ENCODE data around the gene MKKS.
"Not testable (repeated sequence)": the region's sequence is repeated elsewhere in the genome, so short reads cannot be mapped to it uniquely, and the experiment has no call there.

MKKS gene

DNA sequence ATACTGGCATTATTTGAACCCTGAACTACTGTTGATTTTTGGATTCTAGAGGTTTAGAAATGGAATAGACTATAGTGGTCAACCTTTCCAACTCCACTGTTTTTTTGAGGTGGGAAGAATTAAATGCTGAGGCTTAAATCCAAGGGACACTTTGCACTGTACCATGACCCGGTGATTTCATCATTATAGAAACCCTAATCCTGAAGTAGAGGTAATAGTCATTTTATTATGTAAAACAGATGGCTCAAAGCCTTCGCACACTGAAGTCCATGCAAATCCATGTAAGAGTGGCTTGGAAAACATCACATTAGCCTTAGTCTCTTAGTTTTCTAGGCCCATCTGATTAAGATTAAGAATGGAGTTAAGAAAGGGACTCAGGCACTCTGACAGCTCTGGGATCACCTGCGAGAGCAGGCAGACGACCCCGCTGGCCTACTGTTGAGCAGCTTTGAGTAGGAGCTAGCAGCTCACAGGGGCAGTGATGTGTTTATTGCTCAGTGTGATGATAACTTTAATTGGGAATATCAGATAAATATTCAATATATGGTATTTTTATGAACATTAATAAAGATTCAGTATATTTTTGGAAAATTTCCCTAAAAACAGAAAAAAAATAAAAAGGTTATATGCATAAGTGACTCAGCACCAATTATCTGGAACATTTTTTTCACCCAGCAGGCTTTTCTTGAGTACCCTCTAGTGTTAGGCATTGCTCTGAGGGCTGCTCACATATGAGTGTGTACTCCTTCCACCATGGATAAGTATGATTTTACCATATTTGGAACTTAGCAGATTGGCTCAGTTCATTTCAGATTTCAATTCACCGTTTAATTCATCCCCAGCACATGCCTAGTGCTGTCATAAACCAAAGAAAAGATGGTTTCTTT is 14.5 kb upstream of the MKKS start:
- no peak for DNase-seq

DNA sequence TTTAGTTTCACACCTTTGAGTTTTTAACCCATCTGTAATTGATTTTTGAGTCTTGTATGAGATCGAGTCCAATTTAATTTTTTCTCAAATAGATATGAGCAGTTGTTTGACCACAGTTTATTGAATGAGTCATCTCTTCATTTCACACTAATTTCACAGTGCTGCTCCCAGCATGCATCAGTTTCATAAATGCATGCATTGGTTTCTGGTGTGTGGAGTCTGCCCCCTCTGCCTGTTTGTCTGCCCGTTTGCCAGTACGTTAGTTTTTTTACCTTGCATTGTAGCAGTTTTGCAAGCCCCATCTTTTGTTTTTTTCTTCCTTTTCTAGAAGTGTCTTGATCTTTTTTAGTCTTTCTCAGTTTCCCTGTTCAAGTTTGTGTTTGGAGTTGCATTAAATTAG is 13.0 kb upstream of the MKKS start:
- DNase-seq: peak; percentile 9

DNA sequence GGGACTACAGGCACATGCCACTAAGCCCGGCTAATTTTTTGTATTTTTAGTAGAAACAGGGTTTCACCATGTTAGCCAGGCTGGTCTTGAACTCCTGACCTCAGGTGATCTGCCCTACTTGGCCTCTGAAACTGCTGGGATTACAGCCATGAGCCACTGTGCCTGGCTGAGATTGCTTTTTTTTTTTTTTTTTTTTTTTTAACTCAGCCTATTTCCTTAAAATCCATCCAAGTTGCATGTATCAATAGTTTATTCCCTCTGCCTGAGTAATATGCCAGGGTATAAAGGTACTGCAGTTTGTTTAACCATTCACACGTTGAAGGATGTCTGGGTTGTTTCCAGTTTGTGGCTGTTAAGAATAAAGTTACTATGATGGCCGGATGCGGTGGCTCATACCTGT is 11.7 kb upstream of the MKKS start:
- no peak for DNase-seq

DNA sequence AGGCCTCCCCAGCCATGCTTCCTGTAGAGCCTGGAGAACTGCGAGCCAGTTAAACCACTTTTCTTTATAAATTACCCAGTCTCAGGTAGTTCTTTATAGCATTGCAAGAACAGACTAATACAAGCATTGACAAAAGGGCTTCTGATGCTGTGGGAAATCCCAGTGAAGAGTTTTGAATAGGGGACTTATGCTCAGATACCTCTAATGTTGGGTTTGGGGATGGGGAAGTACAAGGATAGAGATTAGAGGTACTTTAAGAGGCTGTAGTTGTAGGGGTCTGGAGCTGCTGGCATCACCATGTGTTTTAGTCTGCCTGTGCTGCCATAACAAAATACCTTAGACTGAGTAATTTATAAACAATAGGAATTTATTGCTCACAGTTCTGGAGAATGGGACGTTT is 9.9 kb upstream of the MKKS start:
- DNase-seq: no peak

DNA sequence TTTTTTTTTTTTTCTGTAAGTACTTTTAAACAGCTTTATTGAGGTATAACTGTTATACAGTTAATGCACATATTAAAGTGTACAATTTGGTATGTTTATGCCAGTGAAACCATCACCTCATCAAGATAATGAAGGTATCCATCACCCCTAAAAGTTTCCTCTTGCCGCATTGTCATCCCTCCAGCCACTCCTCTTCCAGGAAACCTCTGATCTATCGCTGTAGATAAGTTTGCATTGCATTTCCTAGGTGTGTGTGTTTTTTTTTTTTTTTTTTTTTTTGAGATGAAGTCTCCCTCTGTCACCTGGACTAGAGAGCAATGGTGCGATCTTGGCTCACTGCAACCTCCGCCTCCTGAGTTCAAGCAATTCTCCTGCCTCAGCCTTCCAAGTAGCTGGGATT is 4.2 kb upstream of the MKKS start:
- DNase-seq: no peak

DNA sequence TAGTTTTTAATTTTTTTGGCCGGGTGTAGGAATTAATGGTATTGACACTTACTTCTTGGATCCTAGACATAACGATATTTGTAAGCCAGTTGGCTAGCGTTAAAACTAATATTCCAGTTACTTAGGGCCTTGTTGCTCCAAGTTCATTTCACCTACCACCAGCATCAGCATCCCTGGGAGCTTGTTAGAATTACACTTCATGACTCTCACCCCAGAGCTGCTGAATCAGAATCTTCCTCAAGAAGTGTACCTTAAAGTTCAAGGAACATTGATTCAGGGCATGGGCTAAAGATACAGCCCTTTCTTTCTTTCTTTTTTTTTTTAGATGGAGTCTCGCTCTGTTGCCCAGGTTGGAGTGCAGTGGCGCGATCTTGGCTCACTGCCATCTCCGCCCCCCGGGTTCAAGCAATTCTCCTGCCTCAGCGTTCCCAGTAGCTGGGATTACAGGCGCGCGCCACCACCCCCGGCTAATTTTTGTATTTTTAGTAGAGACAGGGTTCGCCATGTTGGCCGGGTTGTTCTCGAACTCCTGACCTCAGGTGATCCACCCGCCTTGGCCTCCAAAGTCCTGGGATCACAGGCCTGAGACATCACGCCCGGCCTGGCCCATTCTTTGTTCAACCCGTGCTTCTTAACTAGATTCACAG is 2.2 kb upstream of the MKKS start:
- no peak for DNase-seq

DNA sequence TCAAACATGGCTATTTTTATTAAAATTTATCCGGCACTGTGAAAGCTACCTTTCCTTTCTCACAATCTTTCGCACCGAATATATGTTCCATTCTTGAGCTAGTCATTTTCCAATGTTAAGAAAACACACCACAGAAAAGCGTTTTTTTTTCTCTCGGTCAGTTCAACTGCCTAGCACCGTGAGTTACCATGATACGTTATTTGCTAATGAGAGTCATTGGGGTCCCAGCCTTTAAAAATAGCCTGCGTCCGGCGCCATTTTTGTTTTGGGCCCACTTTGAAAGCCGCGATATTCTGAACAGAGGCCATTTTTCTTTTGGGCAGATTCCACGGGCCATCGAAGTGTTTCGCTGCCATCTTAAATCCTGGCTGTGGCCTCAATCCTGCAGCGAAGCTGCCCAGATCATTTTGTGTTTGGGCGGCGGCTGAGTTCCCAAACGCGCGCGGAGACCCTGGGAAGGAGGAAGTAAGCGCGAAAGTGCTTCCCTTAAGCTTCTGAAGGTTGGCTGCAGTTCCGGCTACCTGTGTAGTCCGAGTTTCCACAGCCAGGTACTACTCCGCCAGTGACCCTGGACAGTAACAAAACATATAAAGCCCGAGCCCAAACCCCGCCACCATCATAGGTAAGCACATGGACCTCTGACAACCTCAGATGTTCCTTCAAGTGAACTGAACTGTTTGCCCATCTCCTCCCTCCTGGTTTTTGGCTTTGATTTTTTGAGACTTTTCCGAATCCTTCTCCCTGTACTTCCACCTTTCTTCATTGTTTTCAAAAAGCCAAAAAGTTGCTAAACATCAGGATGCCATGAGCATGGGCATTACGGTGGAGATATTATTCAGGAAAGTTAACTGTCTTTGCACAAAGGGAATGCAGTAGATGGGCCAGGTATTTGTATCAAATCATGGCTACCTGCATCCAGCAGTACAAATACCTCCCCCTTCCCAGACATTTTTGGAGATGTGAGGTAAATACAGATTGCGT is 1.1 kb upstream of the MKKS start, which contains the start of gene SLX4IP:
Gene SLX4IP (plus strand): TSS at position 474 of the 981 bp plus-strand sequence. CDS start 22,900 bp downstream, outside the sequence.
- DNase-seq: peak; percentile 94

DNA sequence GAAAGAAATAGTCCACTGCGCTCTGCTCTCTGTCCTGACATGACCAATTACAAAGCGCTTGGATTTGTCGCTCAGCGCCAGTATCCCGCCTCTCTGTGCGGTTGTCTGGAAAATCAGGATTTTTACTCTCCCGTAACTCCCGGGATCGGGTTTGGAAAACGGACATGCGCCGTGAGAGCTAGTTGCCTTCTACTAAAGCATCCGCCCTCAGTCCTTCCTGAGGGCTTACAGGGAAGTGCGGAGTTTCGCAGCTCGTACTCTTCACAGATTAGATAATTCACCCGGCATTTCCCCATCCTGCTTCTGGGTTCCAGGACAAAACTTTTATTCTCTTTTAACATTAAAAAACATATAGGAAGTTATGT is 427 bp upstream of the MKKS start:
- peak; percentile 97 for DNase-seq

DNA sequence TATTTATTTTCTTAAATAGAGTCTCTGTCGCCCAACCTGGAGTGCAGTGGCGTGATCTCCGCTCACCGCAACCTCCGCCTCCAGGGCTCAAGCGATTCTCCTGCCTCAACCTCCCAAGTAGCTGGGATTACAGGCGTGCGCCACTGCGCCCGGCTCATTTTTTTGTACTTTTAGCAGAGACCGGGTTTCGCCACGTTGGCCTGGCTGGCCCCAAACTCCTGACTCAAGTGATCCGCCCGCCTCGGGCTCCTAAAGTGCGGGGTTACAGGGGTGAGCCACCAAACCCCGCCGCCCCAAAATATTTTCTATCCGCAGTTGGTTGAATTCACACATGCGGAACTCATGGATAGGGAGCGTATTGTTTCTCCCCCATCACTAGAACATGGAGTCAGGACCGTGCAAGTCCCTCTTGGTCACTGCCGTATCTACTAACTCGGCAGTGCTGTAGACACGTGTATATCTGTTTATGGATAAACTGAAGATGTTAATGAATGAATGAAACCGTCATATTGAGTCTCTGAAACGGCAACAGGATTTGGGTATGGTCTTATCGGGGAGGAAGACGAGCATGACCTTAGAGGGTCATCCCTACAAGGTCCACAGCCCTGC is 904 bp downstream of the MKKS start:
- no peak for DNase-seq

DNA sequence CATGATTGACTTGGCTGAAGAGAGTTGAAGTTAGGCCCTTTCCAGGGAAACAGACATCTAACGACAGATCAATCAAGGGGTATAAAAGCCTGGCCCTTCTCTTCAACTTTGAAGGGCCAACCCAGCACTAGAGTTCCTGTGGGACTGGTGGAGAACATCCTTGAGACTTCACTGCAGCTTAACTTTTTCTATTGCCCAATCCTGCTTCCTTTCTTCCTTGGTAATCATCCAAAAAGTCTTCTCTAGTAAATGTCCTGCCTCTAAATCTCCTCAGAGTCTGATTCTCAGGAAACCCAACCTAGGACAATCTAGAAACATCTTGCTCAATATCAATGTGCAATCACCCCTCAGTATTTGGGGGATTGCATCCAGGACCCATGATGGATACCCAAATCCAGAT is 1.9 kb downstream of the MKKS start:
- DNase-seq: no peak

DNA sequence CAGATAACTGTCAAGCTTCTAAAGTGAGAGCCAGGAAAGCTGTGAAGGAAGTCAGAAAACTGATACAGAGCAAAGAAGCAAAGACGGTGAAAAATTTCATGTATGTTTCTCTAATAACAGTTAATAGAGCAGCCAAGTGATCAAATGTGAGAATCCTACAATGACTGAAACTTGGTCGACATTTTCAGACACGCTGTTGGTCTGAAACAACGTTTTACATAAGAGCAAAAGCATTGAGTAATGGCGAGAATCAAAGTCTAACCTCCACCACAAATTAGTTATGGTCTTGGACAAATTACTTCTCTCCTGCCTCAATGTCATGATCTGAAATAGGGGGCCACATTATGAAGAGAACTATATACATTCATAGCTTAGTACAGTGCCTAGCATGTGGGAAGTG is 3.3 kb downstream of the MKKS start:
- DNase-seq: no peak

DNA sequence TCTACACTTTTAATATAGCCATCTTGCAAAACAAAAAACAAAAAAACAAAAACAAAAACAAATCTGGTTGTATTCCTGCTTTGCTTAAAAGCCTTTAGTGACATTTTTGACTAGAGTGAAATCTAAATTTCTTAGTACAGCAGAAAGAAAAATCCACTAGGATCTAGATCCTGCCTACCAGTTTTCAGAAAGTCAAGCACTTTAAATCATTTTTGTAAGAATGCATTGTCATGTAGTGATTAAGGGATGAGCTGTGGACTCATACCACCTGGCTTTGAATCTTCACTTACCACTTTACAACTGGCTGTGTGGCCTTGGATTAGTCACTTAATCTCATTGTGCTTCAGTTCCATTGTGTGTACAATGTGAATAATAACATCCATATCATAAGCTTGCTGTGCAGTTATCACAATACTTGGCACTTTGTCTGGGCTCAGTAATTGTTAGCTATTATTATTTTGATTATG is 4.0 kb downstream of the MKKS start:
- DNase-seq: no peak

DNA sequence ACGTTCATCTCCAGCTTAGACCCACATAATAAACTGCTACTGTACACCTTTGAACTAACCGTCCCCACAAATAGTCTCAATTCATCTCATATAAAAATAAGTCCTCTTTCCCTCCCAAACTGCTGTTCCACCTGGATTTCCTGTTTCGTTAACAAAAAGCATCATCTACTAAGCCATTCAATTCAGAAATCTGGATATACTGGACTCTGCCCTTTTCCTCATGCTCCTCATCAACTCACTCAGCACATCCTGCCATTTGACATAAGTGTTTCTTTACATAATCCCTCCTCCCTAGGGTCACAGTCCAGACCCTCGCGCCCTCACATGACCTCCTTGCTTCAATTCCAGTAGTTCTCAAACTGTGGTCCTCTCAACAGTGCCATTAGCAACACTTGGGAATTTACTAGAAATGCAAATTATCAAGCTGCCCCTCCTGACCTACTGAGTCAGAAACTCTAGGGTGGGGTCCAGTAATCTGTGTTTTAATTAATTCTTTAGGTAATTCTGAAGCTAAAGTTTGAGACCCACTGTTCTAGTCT is 4.5 kb downstream of the MKKS start:
- DNase-seq: no peak

DNA sequence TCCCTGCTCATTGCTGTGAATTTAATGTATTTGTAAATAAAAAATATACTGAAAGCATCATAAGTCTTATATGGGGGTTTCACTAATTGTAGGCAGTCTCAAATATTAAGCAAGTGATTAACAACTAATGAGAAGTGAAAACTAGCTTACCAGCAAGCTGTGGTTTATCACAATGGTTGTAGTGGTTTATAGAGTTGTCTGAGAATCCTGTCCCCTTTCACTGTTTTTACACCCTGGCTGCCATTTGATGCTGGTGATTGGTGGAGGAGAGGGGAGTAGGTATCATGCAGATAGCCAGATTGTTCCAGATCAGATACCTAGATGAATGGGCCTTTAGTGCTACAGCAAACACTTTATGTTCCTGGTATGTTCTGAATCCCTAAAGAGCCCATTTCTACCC is 6.0 kb downstream of the MKKS start:
- no peak for DNase-seq

DNA sequence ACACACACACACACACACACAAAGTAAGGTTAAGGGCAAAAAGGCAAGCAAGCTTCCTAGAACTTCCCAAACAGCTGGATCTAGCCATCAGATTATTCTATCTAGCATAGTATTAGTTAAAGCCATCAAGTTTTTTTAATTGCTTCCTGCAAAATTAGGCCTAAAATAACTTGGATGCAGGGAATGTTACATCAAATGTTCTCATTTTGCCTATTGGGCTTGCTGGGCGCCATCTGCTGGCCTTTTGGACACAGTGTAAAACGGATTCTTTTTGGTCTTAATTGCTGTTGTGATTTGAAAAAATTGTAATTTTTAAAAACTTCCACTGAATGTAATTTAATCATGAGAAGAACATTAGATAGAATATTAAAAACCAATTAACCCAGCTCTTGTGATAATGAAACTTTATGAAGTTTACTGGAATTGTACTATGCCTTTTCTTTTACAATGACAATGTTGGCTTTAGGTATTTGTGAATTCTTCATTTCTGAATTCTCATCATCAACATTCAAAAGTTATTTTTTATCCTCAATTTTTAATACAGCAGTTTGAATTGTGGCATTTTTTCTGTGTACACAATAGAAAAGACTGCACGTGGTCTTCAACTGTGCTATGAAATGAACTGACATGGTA is 6.8 kb downstream of the MKKS start:
- peak; percentile 38 for DNase-seq

DNA sequence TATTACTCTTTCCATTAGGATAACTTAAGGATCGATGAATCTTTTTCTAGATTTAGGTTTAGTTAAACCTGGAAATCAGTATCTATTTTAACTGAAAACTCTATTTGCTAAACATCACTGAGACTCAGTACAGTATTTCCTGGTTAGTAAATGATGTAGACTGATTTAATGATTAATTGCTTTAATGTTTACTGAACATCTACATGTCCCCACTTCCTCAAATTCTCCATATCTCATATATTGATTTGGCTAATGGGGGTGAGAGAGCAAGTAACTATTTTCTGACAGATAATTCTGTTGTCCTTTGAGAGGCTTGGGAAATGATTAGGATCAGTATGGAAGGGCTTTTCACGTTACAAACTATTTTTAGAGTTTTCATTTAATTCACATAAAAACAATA is 10.3 kb downstream of the MKKS start:
- no peak for DNase-seq

DNA sequence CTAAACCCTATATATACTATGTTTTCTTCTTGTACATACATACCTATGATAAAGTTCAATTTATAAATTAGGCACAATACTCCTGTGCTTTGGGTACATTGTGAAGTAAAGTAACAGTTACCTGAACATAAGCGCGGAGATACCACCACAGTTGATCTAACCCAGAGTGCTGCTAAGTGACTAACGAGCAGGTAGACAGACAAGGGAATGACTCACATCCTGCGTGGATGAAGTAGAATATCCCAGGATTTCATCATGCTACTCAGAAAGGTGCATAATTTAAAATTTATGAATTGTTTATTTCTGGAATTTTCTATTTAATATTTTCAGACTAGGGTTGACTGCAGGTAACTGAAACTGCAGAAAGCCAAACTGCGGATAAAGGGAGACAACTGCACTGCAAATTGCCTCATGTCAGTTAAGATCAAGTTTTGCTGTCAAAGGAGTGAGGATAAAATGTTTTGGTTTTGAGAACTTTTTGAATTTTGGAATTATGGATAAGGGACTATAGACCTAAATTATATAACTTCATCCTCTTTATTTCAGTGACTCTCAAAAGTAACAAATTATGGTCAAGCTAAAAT is 14.4 kb downstream of the MKKS start:
- DNase-seq: no peak

DNA sequence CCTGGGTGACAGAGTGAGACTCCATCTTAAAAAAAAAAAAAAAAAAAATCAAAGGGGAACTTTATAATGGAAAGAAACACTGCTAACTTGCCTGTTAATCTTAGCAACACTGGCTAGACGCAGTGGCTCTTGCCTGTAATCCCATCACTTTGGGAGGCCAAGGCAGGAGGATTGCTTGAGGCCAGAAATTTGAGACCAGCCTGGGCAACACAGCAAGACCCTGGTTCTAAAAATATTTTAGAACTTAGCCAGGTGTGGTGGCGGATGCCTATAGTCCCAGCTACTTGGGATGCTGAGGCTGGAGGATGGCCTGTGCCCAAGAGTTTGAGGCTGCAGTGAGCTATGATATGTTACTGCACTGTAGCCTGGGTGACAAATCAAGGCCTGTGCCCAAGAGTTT is 16.8 kb downstream of the MKKS start:
- not testable (repeated sequence) for DNase-seq

DNA sequence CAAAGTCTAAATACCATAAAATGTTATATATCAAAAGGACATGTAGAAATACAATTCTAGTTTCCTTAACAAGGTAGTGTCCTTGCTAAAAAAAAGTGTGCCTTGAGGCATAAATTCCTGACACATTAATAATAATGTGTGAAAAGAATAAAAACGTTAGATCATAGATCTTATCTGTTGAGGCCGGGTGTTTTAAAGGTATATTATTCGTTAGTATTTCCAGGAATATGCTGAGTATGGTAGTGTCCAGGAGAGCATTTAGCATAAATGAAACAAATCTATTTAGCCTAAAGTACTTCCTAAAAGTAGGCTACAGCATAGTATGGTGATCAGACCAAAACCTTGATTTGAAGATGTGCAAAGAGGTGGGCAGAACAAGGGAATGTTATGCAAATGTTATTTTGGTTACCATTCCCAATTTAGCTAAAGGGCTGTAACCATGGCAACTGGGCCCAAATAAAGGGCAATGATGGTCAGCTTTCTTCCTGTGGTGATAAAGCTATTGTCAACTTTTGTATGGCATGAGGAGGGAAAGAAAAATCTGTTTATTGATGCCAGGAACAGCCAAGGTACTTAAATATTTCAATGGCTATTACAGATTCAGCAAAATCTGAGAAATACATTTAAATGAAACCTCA is 18.9 kb downstream of the MKKS start:
- no peak for DNase-seq

DNA sequence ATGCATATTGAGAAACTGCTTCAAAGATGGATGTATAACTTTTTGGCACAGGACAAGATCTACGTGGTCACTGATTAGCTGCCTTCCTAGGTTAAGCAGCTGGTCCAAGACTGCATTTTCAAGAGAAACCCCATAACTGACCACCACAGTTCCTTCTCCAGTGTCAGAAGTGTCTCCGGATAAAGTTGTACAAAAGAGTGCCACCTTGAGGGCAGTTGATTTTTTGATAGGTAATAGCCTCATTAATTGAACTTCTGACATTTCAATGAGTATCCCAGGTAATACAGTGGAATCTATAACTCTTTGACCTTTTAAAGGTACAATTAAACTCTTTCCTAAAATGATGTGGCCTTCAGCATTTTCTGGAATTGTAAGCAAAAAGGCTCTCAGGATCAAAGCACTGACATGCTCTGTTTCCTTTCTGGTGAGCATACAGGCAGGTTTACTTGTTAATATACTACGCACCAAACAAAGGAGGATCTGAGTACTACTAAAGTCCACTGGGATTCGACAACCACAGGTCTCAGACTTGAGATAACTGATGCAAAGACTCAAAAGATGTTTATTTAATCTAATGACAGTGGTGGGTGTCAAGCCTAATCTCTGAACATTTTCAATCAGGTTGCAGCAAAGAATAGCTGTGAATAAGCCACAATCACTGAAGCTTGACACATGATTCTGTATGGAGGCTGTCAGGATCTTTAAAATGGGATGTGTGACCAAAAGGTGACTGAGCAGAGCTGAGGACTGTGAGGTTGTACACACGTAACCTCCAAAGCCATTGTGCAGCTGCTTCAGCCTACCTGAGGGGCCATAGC is 21.2 kb downstream of the MKKS start:
- no peak for DNase-seq
